GM23338 (cell line): ENCODE data around the gene SMIM5. TPM values are rescaled to one million over a fixed set of nuclear protein-coding genes. Genes with fewer than 3 reads are reported as not detected.

ENCODE experiments used
- ATAC-seq: fragments of 200-7000 bp; cut with Tn5 transposase; 3 replicates; pipeline ENCODE4 v1.9.1; 2020
- DNase-seq: peaks from one replicate; pipeline ENCODE4 v3.0.0-alpha.2; 2015; ENCODE audit warnings: low spot score
- H2AFZ ChIP-seq: fragments of 200-600 bp; sonication (generic); 2 replicates; pipeline ENCODE4 v1.8.0; 2016; ENCODE audit warnings: antibody characterized with exemption, mild to moderate bottlenecking, moderate library complexity
- H3F3A ChIP-seq: fragments of 200-600 bp; sonication (generic); replicated peaks from 2 replicates; pipeline ENCODE4 v1.8.0; 2017; ENCODE audit warnings: antibody characterized with exemption, mixed run types, low read depth
- H3K27ac ChIP-seq: fragments of 200-600 bp; sonication (generic); 2 replicates; pipeline ENCODE4 v1.6.1; 2016; ENCODE audit warnings: low read depth
- H3K27me3 ChIP-seq: fragments of 200-600 bp; sonication (generic); 2 replicates; pipeline ENCODE4 v1.8.0; 2016; ENCODE audit warnings: mild to moderate bottlenecking, mixed run types, moderate library complexity; ENCODE audit not compliant: insufficient read depth
- H3K36me3 ChIP-seq: fragments of 200-600 bp; sonication (generic); 2 replicates; pipeline ENCODE4 v1.8.0; 2016; ENCODE audit warnings: mild to moderate bottlenecking; ENCODE audit not compliant: insufficient read depth
- H3K4me1 ChIP-seq: fragments of 200-600 bp; sonication (generic); 2 replicates; pipeline ENCODE4 v1.8.0; 2016; ENCODE audit warnings: mild to moderate bottlenecking, moderate library complexity; ENCODE audit not compliant: insufficient read depth
- H3K4me2 ChIP-seq: fragments of 200-600 bp; sonication (generic); 2 replicates; pipeline ENCODE4 v1.7.1; 2017; ENCODE audit warnings: mixed run types
- H3K4me3 ChIP-seq: fragments of 200-600 bp; sonication (generic); 2 replicates; pipeline ENCODE4 v1.6.1; 2016; ENCODE audit warnings: mixed run types
- H3K79me2 ChIP-seq: fragments of 200-600 bp; sonication (generic); replicated peaks from 2 replicates; pipeline ENCODE4 v1.8.0; 2017; ENCODE audit warnings: mild to moderate bottlenecking; ENCODE audit not compliant: insufficient read depth
- H3K9me2 ChIP-seq: fragments of 200-600 bp; sonication (generic); 2 replicates; pipeline ENCODE4 v1.8.0; 2017; ENCODE audit not compliant: insufficient read depth
- H4K20me1 ChIP-seq: fragments of 200-600 bp; sonication (generic); replicated peaks from 2 replicates; pipeline ENCODE4 v1.8.0; 2017; ENCODE audit warnings: mild to moderate bottlenecking; ENCODE audit not compliant: insufficient read depth
- H3K27ac Mint-ChIP-seq: 2 replicates; pipeline ENCODE4 v1.8.0; 2020; ENCODE audit warnings: inconsistent platforms, mild to moderate bottlenecking, moderate library complexity, mixed read lengths
- H3K27me3 Mint-ChIP-seq: 3 replicates; pipeline ENCODE4 v1.8.0; 2022; ENCODE audit warnings: low read depth, mild to moderate bottlenecking, moderate library complexity, mixed read lengths, inconsistent platforms; ENCODE audit not compliant: insufficient read depth, poor library complexity
- H3K36me3 Mint-ChIP-seq: 3 replicates; pipeline ENCODE4 v1.8.0; 2021; ENCODE audit warnings: low read depth, mild to moderate bottlenecking, inconsistent platforms, moderate library complexity, mixed read lengths
- H3K4me1 Mint-ChIP-seq: 3 replicates; pipeline ENCODE4 v1.8.0; 2020; ENCODE audit warnings: mild to moderate bottlenecking, inconsistent platforms, mixed read lengths
- H3K4me3 Mint-ChIP-seq: 3 replicates; pipeline ENCODE4 v1.8.0; 2021; ENCODE audit warnings: moderate library complexity, mild to moderate bottlenecking, inconsistent platforms, mixed read lengths
- H3K9me3 Mint-ChIP-seq: 3 replicates; pipeline ENCODE4 v1.8.0; 2020; ENCODE audit warnings: moderate library complexity, mild to moderate bottlenecking, inconsistent platforms, mixed read lengths
- CREB1 ChIP-seq: fragments of 250-450 bp; sonication (Bioruptor Pico); IDR thresholded peaks from 2 replicates; pipeline ENCODE4 v1.5.0; 2020; ENCODE audit warnings: low read depth, mild to moderate bottlenecking, moderate library complexity
- EZH2 ChIP-seq: fragments of 200-600 bp; sonication (generic); IDR thresholded peaks from one replicate; pipeline ENCODE4 v1.8.0; 2017; ENCODE audit warnings: antibody characterized with exemption, mild to moderate bottlenecking, low read depth; ENCODE audit not compliant: unreplicated experiment
- EZH2phosphoT487 ChIP-seq: fragments of 200-600 bp; sonication (generic); IDR thresholded peaks from one replicate; pipeline ENCODE4 v1.8.1; 2018; ENCODE audit warnings: antibody characterized with exemption; ENCODE audit not compliant: unreplicated experiment
- JUNB ChIP-seq: IDR thresholded peaks from one replicate; pipeline ENCODE4 v1.6.1; 2016; ENCODE audit warnings: antibody characterized with exemption; ENCODE audit not compliant: unreplicated experiment
- NANOG ChIP-seq: IDR thresholded peaks from 2 replicates; pipeline ENCODE4 v1.6.1; 2016; ENCODE audit warnings: antibody characterized with exemption, borderline replicate concordance
- POLR2AphosphoS5 ChIP-seq: IDR thresholded peaks from 2 replicates; pipeline ENCODE4 v1.6.1; 2016; ENCODE audit warnings: antibody characterized with exemption, low read depth
- STAT1 ChIP-seq: IDR thresholded peaks from one replicate; pipeline ENCODE4 v1.6.1; 2016; ENCODE audit warnings: antibody characterized with exemption; ENCODE audit not compliant: unreplicated experiment
- ZNF114 ChIP-seq: fragments of 250-450 bp; sonication (Bioruptor Pico); IDR thresholded peaks from 2 replicates; pipeline ENCODE4 v1.5.0; 2020; ENCODE audit warnings: mild to moderate bottlenecking, moderate library complexity
- ZNF331 ChIP-seq: fragments of 250-450 bp; sonication (Bioruptor Pico); IDR thresholded peaks from 2 replicates; pipeline ENCODE4 v1.5.0; 2020; ENCODE audit warnings: low read depth, mild to moderate bottlenecking, moderate library complexity
- polyA plus RNA-seq: library from polyadenylated mRNA; unstranded; fragments of >200 nt; fragmentation: Nextera tagmentation; extraction: Ambion mirVana; gene quantifications from 2 replicates; pipeline ENCODE4 v1.2.1, GENCODE V29; 2016
- total RNA-seq: library from RNA; depleted of rRNA; stranded (reverse); fragments of >200 nt; shearing (Covaris generic); gene quantifications from 2 replicates; pipeline ENCODE4 v1.2.3, GENCODE V29; 2014
- TF ChIP-seq, protein P1 (sequence below), 2 experiments: fragments of 200-600 bp in 1 of 2; sonication (generic) in 1 of 2; conservative IDR thresholded peaks; 2 replicates each; pipeline versions ENCODE4 v1.5.1 to v1.6.1; 2016 to 2017; ENCODE audit warnings: antibody characterized with exemption in 2 of 2, low read depth in 2 of 2, mild to moderate bottlenecking in 2 of 2, moderate library complexity in 1 of 2
- TF ChIP-seq, protein P2 (sequence below): IDR thresholded peaks from one replicate; pipeline ENCODE4 v1.6.1; 2018; ENCODE audit warnings: antibody characterized with exemption; ENCODE audit not compliant: unreplicated experiment
- TF ChIP-seq, protein P3 (sequence below): IDR thresholded peaks from 2 replicates; pipeline ENCODE4 v1.6.1; 2016; ENCODE audit warnings: antibody characterized with exemption
- TF ChIP-seq, protein P4 (sequence below): fragments of 250-450 bp; sonication (Bioruptor Pico); IDR thresholded peaks from 2 replicates; pipeline ENCODE4 v1.5.0; 2020; ENCODE audit warnings: mild to moderate bottlenecking, moderate library complexity

SMIM5 gene
- total and polyA plus RNA-seq, 2 experiments from 2014 or later = 0.16 TPM; not detected in 1

DNA sequence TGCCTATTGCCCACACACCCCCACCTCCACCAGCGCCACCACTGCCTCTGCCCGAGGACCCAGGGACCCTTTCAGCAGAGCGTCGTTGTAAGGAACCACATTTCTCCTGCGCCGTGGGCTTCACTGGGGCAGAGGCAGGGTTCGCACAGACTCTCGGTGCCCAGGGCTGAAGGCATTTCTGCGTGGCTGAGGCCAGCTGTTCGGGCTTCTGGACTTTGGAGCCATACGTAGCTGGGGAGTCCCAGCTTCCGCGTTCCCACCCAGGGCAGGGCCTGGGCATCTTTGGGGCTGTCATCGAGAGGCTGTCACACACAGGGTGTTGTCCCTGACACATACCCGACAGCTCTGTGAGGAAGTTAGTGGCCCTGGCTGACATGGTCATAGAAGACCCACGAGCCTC, 16.0 kb upstream of the SMIM5 start:
- Histone ChIP-seq H4K20me1 (no peaks in the 10 kb centered on the region), H2AFZ (no peak overlapping the region), H3F3A (no peaks in the 10 kb centered on the region), H3K4me3 (no peak overlapping the region), H3K79me2 (no peaks in the 10 kb centered on the region), H3K36me3 (no peaks in the 10 kb centered on the region), H3K9me2 (no peaks in the 10 kb centered on the region), H3K4me2 (no peak overlapping the region), H3K27me3 (no peaks in the 10 kb centered on the region), H3K4me1 (no peaks in the 10 kb centered on the region), H3K27ac (no peak overlapping the region)
- peaks cover 3% of the 10 kb centered on the region; the same call in 1 of the 3 replicates for H3K4me1 Mint-ChIP-seq
- H3K9me3 Mint-ChIP-seq = no peaks in the 10 kb centered on the region; the same call in 2 of the 3 replicates
- TF ChIP-seq CREB1 (CRISPR knock-in tag) = no peak
- no peak for TF ChIP-seq POLR2AphosphoS5
- no peak for TF ChIP-seq EZH2
- TF ChIP-seq, protein P1, sequence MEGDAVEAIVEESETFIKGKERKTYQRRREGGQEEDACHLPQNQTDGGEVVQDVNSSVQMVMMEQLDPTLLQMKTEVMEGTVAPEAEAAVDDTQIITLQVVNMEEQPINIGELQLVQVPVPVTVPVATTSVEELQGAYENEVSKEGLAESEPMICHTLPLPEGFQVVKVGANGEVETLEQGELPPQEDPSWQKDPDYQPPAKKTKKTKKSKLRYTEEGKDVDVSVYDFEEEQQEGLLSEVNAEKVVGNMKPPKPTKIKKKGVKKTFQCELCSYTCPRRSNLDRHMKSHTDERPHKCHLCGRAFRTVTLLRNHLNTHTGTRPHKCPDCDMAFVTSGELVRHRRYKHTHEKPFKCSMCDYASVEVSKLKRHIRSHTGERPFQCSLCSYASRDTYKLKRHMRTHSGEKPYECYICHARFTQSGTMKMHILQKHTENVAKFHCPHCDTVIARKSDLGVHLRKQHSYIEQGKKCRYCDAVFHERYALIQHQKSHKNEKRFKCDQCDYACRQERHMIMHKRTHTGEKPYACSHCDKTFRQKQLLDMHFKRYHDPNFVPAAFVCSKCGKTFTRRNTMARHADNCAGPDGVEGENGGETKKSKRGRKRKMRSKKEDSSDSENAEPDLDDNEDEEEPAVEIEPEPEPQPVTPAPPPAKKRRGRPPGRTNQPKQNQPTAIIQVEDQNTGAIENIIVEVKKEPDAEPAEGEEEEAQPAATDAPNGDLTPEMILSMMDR (conservative IDR thresholded peaks at IDR 0.05; ENCODE audit: low read depth in 2 of 2) = no peak
- TF ChIP-seq, protein P2, sequence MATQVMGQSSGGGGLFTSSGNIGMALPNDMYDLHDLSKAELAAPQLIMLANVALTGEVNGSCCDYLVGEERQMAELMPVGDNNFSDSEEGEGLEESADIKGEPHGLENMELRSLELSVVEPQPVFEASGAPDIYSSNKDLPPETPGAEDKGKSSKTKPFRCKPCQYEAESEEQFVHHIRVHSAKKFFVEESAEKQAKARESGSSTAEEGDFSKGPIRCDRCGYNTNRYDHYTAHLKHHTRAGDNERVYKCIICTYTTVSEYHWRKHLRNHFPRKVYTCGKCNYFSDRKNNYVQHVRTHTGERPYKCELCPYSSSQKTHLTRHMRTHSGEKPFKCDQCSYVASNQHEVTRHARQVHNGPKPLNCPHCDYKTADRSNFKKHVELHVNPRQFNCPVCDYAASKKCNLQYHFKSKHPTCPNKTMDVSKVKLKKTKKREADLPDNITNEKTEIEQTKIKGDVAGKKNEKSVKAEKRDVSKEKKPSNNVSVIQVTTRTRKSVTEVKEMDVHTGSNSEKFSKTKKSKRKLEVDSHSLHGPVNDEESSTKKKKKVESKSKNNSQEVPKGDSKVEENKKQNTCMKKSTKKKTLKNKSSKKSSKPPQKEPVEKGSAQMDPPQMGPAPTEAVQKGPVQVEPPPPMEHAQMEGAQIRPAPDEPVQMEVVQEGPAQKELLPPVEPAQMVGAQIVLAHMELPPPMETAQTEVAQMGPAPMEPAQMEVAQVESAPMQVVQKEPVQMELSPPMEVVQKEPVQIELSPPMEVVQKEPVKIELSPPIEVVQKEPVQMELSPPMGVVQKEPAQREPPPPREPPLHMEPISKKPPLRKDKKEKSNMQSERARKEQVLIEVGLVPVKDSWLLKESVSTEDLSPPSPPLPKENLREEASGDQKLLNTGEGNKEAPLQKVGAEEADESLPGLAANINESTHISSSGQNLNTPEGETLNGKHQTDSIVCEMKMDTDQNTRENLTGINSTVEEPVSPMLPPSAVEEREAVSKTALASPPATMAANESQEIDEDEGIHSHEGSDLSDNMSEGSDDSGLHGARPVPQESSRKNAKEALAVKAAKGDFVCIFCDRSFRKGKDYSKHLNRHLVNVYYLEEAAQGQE = no peak
- no peak for TF ChIP-seq EZH2phosphoT487
- TF ChIP-seq STAT1 = no peak
- no peak for TF ChIP-seq ZNF331 (CRISPR knock-in tag)
- TF ChIP-seq, protein P3, sequence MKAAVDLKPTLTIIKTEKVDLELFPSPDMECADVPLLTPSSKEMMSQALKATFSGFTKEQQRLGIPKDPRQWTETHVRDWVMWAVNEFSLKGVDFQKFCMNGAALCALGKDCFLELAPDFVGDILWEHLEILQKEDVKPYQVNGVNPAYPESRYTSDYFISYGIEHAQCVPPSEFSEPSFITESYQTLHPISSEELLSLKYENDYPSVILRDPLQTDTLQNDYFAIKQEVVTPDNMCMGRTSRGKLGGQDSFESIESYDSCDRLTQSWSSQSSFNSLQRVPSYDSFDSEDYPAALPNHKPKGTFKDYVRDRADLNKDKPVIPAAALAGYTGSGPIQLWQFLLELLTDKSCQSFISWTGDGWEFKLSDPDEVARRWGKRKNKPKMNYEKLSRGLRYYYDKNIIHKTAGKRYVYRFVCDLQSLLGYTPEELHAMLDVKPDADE = no peak
- no peak for TF ChIP-seq JUNB
- no peak for TF ChIP-seq ZNF114
- TF ChIP-seq, protein P4, sequence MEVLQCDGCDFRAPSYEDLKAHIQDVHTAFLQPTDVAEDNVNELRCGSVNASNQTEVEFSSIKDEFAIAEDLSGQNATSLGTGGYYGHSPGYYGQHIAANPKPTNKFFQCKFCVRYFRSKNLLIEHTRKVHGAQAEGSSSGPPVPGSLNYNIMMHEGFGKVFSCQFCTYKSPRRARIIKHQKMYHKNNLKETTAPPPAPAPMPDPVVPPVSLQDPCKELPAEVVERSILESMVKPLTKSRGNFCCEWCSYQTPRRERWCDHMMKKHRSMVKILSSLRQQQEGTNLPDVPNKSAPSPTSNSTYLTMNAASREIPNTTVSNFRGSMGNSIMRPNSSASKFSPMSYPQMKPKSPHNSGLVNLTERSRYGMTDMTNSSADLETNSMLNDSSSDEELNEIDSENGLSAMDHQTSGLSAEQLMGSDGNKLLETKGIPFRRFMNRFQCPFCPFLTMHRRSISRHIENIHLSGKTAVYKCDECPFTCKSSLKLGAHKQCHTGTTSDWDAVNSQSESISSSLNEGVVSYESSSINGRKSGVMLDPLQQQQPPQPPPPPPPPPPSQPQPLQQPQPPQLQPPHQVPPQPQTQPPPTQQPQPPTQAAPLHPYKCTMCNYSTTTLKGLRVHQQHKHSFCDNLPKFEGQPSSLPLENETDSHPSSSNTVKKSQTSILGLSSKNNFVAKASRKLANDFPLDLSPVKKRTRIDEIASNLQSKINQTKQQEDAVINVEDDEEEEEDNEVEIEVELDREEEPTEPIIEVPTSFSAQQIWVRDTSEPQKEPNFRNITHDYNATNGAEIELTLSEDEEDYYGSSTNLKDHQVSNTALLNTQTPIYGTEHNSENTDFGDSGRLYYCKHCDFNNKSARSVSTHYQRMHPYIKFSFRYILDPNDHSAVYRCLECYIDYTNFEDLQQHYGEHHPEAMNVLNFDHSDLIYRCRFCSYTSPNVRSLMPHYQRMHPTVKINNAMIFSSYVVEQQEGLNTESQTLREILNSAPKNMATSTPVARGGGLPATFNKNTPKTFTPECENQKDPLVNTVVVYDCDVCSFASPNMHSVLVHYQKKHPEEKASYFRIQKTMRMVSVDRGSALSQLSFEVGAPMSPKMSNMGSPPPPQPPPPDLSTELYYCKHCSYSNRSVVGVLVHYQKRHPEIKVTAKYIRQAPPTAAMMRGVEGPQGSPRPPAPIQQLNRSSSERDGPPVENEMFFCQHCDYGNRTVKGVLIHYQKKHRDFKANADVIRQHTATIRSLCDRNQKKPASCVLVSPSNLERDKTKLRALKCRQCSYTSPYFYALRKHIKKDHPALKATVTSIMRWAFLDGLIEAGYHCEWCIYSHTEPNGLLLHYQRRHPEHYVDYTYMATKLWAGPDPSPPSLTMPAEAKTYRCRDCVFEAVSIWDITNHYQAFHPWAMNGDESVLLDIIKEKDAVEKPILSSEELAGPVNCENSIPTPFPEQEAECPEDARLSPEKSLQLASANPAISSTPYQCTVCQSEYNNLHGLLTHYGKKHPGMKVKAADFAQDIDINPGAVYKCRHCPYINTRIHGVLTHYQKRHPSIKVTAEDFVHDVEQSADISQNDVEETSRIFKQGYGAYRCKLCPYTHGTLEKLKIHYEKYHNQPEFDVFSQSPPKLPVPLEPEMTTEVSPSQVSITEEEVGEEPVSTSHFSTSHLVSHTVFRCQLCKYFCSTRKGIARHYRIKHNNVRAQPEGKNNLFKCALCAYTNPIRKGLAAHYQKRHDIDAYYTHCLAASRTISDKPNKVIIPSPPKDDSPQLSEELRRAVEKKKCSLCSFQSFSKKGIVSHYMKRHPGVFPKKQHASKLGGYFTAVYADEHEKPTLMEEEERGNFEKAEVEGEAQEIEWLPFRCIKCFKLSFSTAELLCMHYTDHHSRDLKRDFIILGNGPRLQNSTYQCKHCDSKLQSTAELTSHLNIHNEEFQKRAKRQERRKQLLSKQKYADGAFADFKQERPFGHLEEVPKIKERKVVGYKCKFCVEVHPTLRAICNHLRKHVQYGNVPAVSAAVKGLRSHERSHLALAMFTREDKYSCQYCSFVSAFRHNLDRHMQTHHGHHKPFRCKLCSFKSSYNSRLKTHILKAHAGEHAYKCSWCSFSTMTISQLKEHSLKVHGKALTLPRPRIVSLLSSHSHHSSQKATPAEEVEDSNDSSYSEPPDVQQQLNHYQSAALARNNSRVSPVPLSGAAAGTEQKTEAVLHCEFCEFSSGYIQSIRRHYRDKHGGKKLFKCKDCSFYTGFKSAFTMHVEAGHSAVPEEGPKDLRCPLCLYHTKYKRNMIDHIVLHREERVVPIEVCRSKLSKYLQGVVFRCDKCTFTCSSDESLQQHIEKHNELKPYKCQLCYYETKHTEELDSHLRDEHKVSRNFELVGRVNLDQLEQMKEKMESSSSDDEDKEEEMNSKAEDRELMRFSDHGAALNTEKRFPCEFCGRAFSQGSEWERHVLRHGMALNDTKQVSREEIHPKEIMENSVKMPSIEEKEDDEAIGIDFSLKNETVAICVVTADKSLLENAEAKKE (CRISPR knock-in tag) = no peak
- TF ChIP-seq NANOG = no peak
- H3K27me3 Mint-ChIP-seq = peaks cover 21% of the 10 kb centered on the region
- DNase-seq (no peak), ATAC-seq (no peak)
- no peak overlapping the region for H3K4me3 Mint-ChIP-seq
- no peak overlapping the region for H3K27ac Mint-ChIP-seq
- H3K36me3 Mint-ChIP-seq = no peaks in the 10 kb centered on the region
